Measurements from ENCODE around the gene DAZAP2. TPM values are rescaled to one million over a fixed set of nuclear protein-coding genes. Genes with fewer than 3 reads are reported as not detected.

DAZAP2 gene
- total RNA-seq, 2 experiments from 2014 or later = 131 to 137 TPM

DNA sequence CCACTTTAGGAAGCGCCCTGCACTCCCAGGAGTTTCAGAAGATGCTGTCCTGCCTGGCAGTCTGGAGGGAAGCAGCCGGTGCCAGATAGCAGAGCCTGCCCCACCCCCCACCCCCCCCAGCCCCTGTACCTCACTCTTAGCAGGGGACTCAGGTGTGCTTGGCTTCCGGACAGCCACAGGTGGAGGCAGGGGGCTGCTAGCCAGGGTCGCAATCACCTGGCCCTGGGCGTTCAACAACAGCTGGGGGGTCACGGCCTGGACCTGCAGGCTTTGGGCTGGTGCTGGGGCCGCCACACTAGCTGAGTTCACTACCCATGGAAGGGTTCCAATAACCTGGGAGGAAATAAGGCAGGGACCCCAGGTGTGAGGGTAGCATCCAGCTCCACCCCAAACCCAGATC lies 42.8 kb upstream of the DAZAP2 start:
- H3K79me2 ChIP-seq (ENCODE audit: insufficient read depth, low read depth, low read length) = no peaks in the 10 kb centered on the region
- BruUV-seq (replicated peaks) = no TSS peak
- CTCF ChIA-PET (ENCODE audit: unreplicated experiment) = no interaction called here

DNA sequence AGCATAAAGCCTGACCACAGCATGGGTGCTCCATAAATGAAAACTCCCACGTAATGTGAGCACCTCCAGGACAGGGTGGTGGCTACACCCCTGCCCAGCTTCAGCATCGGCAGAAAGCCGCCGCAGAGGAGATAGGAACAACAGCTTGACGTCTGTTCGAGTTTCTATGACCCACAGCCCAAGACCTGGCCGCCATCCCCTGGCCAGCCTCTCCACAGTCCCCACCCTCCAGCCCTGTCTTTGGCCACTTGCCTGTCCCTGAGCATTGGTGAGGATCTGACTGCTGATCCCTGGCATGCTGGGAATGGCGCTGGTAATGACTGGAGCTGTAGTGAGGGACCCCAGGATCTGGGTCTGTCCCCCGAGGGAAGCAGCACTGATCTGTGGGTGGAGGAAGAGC lies 42.1 kb upstream of the DAZAP2 start:
- POLR2A ChIA-PET = no interaction called here
- no peaks in the 10 kb centered on the region for H3K9me3 ChIP-seq (ENCODE audit: low read length)
- no peak overlapping the region for H3K4me3 ChIP-seq (ENCODE audit: low read depth, low read length, poor library complexity, severe bottlenecking)
- CTCF ChIA-PET (ENCODE audit: unreplicated experiment) = no interaction called here
- H4K20me1 ChIP-seq (ENCODE audit: insufficient read depth, low read length) = no peaks in the 10 kb centered on the region
- no peak overlapping the region for H3K4me2 ChIP-seq (ENCODE audit: low read length)
- intact Hi-C loops (cut with micrococcal nuclease; ENCODE audit: unreplicated experiment) = no loop called here
- no peaks in the 10 kb centered on the region for H3K9me2 ChIP-seq (ENCODE audit: insufficient read depth, low read length)
- no TSS peak for BruUV-seq (replicated peaks)
- no peaks in the 10 kb centered on the region for H3K79me2 ChIP-seq (ENCODE audit: insufficient read depth, low read depth, low read length)
- no peak overlapping the region for H3K27ac ChIP-seq (ENCODE audit: low read depth, low read length, poor library complexity, severe bottlenecking)
- H3K36me3 ChIP-seq (ENCODE audit: insufficient read depth, low read length) = no peaks in the 10 kb centered on the region
- H2AFZ ChIP-seq (ENCODE audit: low read length) = no peak overlapping the region
- no peak for DNase-seq (ENCODE audit: low spot score)
- TF ChIP-seq EZH2phosphoT487 (IDR thresholded peaks at IDR 0.05; ENCODE audit: borderline replicate concordance, low read depth, low read length) = no peak
- TF ChIP-seq, protein P1, sequence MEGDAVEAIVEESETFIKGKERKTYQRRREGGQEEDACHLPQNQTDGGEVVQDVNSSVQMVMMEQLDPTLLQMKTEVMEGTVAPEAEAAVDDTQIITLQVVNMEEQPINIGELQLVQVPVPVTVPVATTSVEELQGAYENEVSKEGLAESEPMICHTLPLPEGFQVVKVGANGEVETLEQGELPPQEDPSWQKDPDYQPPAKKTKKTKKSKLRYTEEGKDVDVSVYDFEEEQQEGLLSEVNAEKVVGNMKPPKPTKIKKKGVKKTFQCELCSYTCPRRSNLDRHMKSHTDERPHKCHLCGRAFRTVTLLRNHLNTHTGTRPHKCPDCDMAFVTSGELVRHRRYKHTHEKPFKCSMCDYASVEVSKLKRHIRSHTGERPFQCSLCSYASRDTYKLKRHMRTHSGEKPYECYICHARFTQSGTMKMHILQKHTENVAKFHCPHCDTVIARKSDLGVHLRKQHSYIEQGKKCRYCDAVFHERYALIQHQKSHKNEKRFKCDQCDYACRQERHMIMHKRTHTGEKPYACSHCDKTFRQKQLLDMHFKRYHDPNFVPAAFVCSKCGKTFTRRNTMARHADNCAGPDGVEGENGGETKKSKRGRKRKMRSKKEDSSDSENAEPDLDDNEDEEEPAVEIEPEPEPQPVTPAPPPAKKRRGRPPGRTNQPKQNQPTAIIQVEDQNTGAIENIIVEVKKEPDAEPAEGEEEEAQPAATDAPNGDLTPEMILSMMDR (conservative IDR thresholded peaks at IDR 0.05; ENCODE audit: low read length) = no peak
- H3K4me1 ChIP-seq (ENCODE audit: insufficient read depth, low read length, poor library complexity, severe bottlenecking) = no peaks in the 10 kb centered on the region

More for the DNA sequence above, 42.8 kb upstream of the DAZAP2 start:
- Histone ChIP-seq H2AFZ (ENCODE audit: low read length) (no peak overlapping the region), H3K4me3 (ENCODE audit: low read depth, low read length, poor library complexity, severe bottlenecking) (no peak overlapping the region), H3K36me3 (ENCODE audit: insufficient read depth, low read length) (no peaks in the 10 kb centered on the region), H3K9me3 (ENCODE audit: low read length) (no peaks in the 10 kb centered on the region), H3K4me2 (ENCODE audit: low read length) (no peak overlapping the region), H3K4me1 (ENCODE audit: insufficient read depth, low read length, poor library complexity, severe bottlenecking) (no peaks in the 10 kb centered on the region), H3K27ac (ENCODE audit: low read depth, low read length, poor library complexity, severe bottlenecking) (no peak overlapping the region), H3K9me2 (ENCODE audit: insufficient read depth, low read length) (no peaks in the 10 kb centered on the region), H4K20me1 (ENCODE audit: insufficient read depth, low read length) (no peaks in the 10 kb centered on the region)
- intact Hi-C loops (cut with micrococcal nuclease; ENCODE audit: unreplicated experiment) = no loop called here
- no peak for DNase-seq (ENCODE audit: low spot score)
- POLR2A ChIA-PET = interaction anchor here (0.6 kb wide), 1 partner anchor 70 kb away, joined by 4 read pairs; no protein-coding TSS in a partner anchor
- TF ChIP-seq, protein P1 (conservative IDR thresholded peaks at IDR 0.05; ENCODE audit: low read length) = no peak
- TF ChIP-seq EZH2phosphoT487 (IDR thresholded peaks at IDR 0.05; ENCODE audit: borderline replicate concordance, low read depth, low read length) = no peak

DNA sequence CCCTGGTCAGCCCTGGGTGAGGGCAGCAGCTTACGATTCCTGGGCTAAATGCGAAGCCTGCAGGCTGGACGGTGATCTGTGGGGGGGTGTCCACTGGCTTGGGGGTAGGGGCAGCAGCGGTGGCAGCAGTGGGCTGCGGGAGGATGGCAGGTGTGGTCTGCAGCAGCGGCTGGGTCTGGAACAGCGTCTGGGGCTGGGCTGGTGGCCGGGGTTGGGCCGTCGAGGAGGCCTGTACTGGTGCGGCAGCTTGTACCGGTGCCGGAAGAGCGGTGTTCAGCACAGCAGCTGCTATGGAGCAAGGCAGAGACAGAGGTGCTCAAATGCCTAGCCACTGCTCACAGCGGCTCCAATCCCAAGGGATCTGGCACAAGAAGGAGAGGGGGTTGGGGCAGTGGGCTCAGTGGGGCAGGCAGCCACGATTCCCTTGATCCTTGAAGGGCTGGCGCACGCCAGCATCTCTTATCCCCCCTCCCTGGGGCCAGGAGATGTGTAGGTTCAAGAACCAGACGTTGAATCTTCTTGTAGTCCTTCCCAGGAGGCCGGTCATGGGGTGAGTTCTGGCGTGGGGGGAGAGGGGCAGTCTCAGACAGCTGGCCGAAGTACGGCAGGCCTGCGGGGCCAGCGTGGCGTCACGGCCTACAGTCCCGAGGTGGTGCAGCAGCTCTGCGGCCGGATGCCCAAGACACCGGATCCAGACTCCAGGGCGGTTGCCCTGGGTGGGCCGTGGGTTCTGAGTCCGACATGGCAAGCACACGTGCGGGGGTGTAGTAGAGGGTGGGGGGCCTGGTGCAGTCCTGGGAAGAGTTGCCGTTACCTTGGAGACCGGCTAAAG lies 40.7 kb upstream of the DAZAP2 start:
- no peaks in the 10 kb centered on the region for H4K20me1 ChIP-seq (ENCODE audit: insufficient read depth, low read length)
- H3K79me2 ChIP-seq (ENCODE audit: insufficient read depth, low read depth, low read length) = no peaks in the 10 kb centered on the region
- CTCF ChIA-PET (ENCODE audit: unreplicated experiment) = no interaction called here
- H3K9me3 ChIP-seq (ENCODE audit: low read length) = no peaks in the 10 kb centered on the region
- intact Hi-C loops (cut with micrococcal nuclease; ENCODE audit: unreplicated experiment) = no loop called here
- TF ChIP-seq EZH2phosphoT487 (IDR thresholded peaks at IDR 0.05; ENCODE audit: borderline replicate concordance, low read depth, low read length) = no peak
- TF ChIP-seq, protein P1 (conservative IDR thresholded peaks at IDR 0.05; ENCODE audit: low read length) = no peak
- no peak overlapping the region for H3K27ac ChIP-seq (ENCODE audit: low read depth, low read length, poor library complexity, severe bottlenecking)
- H3K4me3 ChIP-seq (ENCODE audit: low read depth, low read length, poor library complexity, severe bottlenecking) = no peak overlapping the region
- no peaks in the 10 kb centered on the region for H3K4me1 ChIP-seq (ENCODE audit: insufficient read depth, low read length, poor library complexity, severe bottlenecking)
- H3K9me2 ChIP-seq (ENCODE audit: insufficient read depth, low read length) = no peaks in the 10 kb centered on the region
- H2AFZ ChIP-seq (ENCODE audit: low read length) = no peak overlapping the region
- DNase-seq (ENCODE audit: low spot score) = no peak
- POLR2A ChIA-PET = no interaction called here
- no peaks in the 10 kb centered on the region for H3K36me3 ChIP-seq (ENCODE audit: insufficient read depth, low read length)
- BruUV-seq (replicated peaks) = no TSS peak
- no peak overlapping the region for H3K4me2 ChIP-seq (ENCODE audit: low read length)

Data from OCI-LY7 (cell line).